ENCODE measurements around the gene CDC42BPA. TPM values are rescaled to one million over a fixed set of nuclear protein-coding genes. Genes with fewer than 3 reads are reported as not detected.

CDC42BPA gene
- total and polyA plus RNA-seq, 2 of the 8 experiments (the other 6 are each of a cell fraction or from before 2014, with no cell fraction given), result 7.1 to 28.5 TPM

GRCh38 chr1:227069490-227069889 lies 248.8 kb downstream of the CDC42BPA start:
- Histone ChIP-seq H3K23ac (ENCODE audit: insufficient read length) (no peak overlapping the region), H3K4me3 (ENCODE audit: extremely low read depth in 1 of 4, insufficient read depth in 2 of 4, low read depth in 3 of 4, low read length in 4 of 4) (no peak overlapping the region), H2BK15ac (ENCODE audit: low read length) (no peak overlapping the region), H2BK120ac (replicated peaks; ENCODE audit: low read depth, low read length) (no peak overlapping the region), H3K27ac (ENCODE audit: low read depth, low read length) (no peak overlapping the region), H3K23me2 (ENCODE audit: low read depth, low read length) (no peaks in the 10 kb centered on the region), H2AK5ac (ENCODE audit: low read depth, low read length) (no peak overlapping the region), H2AFZ (ENCODE audit: low read length) (no peak overlapping the region), H4K8ac (ENCODE audit: extremely low read depth, insufficient read depth, low read length) (no peak overlapping the region), H3K36me3 (ENCODE audit: control insufficient read depth in 2 of 4, insufficient read depth in 4 of 4, low read length in 3 of 4) (peaks cover 0 to 15% (median 2%) of the 10 kb centered on the region in 4 experiments; a peak in 4 of 8 replicates), H2BK5ac (ENCODE audit: low read depth, low read length) (no peak overlapping the region), H3K4ac (replicated peaks; ENCODE audit: insufficient read length, low read depth, low read length) (no peak overlapping the region), H3K79me1 (ENCODE audit: low read depth, low read length) (no peaks in the 10 kb centered on the region), H4K20me1 (replicated peaks in 1 of 2; ENCODE audit: control insufficient read depth in 1 of 2, insufficient read depth in 2 of 2, low read length in 2 of 2) (no peaks in the 10 kb centered on the region), H3K9ac (replicated peaks in 1 of 4; ENCODE audit: extremely low read depth in 1 of 4, low read depth in 3 of 4, low read length in 3 of 4) (no peak overlapping the region), H3K9me3 (ENCODE audit: insufficient read depth in 2 of 2, low read depth in 1 of 2, low read length in 1 of 2) (no peaks in the 10 kb centered on the region), H4K5ac (ENCODE audit: insufficient read length, low read depth, low read length) (no peak overlapping the region), H3K27me3 (replicated peaks in 1 of 4; ENCODE audit: control insufficient read depth in 3 of 4, extremely low read depth in 1 of 4, insufficient read depth in 3 of 4, low read length in 3 of 4) (no peaks in the 10 kb centered on the region), H4K91ac (replicated peaks; ENCODE audit: insufficient read length, low read length) (no peak overlapping the region), H3K4me1 (replicated peaks in 1 of 4; ENCODE audit: control insufficient read depth in 3 of 4, insufficient read depth in 4 of 4, low read length in 3 of 4) (no peaks in the 10 kb centered on the region), H3K18ac (ENCODE audit: extremely low read depth, low read length) (no peak overlapping the region), H2BK20ac (ENCODE audit: low read length) (no peak overlapping the region), H3K79me2 (ENCODE audit: control insufficient read depth in 1 of 2, insufficient read depth in 2 of 2, low read length in 2 of 2) (no peaks in the 10 kb centered on the region), H2BK12ac (ENCODE audit: low read depth, low read length) (no peak overlapping the region), H3K56ac (replicated peaks; ENCODE audit: insufficient read length, low read depth, low read length) (no peak overlapping the region), H3K14ac (ENCODE audit: insufficient read length) (no peak overlapping the region), H3K4me2 (ENCODE audit: insufficient read depth in 1 of 2, low read depth in 2 of 2, low read length in 2 of 2) (no peak overlapping the region)
- no peak for DNase-seq (ENCODE audit: low read depth in 1 of 2, low spot score in 2 of 2)
- no peak for TF ChIP-seq TAF1 (IDR thresholded peaks at IDR 0.05; ENCODE audit: low read depth, low read length)
- TF ChIP-seq SP1 (IDR thresholded peaks at IDR 0.05; ENCODE audit: low read depth, low read length), result no peak
- TF ChIP-seq CREB1 (IDR thresholded peaks at IDR 0.05), result no peak
- ChIA-PET POLR2A (ENCODE audit: partially characterized antibody) (no interaction called here), CTCF (ENCODE audit: partially characterized antibody) (no interaction called here)
- 92% methylated on average over 2 of the region's 2 CpGs; no CpG with 5 or more reads in 1 of the 2 experiments for WGBS, 2 experiments (ENCODE audit: extremely low coverage in 1 of 2, insufficient coverage in 1 of 2, insufficient read length in 1 of 2, insufficient replicate concordance in 2 of 2, low coverage in 1 of 2, low lambda C conversion rate in 2 of 2, missing lambda C conversion rate in 1 of 2)
- FAIRE-seq, result no peak

Measured in H1 (cell line).